HG02884 (cell line): ENCODE measurements around the gene ARHGEF2.
A peak's percentile ranks its signal among the peaks of the same experiment; 100 is the strongest.
"Not testable (repeated sequence)": the region's sequence is repeated elsewhere in the genome, so short reads cannot be mapped to it uniquely, and the experiment has no call there.

Experiments
- ATAC-seq: cut with Tn5 transposase; IDR thresholded peaks from one replicate; pipeline ENCODE4 v1.9.1; 2021; ENCODE audit warnings: mild to moderate bottlenecking, moderate library complexity; ENCODE audit not compliant: unreplicated experiment

Gene ARHGEF2

DNA sequence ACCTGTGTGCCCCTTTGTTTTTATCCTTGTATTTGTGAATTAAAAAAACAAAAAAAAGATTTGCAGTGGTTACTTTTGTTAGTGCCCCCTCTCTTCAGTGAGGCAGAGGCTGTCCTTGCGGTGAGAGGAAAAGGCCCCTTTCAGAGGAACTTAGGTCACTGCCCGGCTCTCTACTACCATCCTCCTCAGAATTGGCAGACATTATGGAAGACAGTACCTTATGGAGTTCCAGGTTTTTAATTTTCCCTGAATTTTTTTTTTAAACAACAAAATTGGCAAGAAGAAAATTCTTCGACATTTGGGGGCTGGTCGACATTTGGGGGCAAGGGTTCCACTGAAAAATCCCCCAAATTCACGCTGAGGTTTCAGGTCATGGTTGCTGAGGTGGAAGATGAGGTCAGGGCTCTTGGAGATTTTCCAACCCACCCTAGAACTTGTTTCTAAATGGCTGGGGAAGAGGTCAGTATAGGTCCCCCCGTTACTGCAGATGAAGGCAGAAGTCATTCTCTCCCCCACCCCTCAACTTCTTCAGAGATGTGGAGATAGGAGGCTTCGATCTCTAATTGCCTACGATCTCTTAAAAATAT, 31.6 kb downstream of the ARHGEF2 start:
- peak; percentile 23 for ATAC-seq

DNA sequence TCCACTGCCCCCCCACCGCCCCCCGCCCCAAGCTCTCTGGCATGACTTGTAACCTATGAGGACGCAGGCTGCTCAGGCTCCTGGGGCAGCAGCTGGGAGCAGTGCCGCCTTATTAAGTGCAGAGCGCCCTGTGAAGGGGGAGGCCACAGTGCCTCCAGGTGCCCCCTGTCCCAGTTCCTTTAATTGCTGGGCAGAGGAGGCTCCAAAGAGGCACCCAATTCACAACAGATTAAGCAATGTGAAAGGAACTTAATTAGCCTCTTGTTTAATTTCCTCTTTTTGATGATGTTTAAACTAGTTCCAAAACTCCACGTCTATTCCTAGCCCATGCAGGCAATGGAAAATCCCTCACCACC, 33.9 kb downstream of the ARHGEF2 start:
- no peak for ATAC-seq

GRCh38 chr1:155942578-155943141, 35.7 kb downstream of the ARHGEF2 start:
- no peak for ATAC-seq

DNA sequence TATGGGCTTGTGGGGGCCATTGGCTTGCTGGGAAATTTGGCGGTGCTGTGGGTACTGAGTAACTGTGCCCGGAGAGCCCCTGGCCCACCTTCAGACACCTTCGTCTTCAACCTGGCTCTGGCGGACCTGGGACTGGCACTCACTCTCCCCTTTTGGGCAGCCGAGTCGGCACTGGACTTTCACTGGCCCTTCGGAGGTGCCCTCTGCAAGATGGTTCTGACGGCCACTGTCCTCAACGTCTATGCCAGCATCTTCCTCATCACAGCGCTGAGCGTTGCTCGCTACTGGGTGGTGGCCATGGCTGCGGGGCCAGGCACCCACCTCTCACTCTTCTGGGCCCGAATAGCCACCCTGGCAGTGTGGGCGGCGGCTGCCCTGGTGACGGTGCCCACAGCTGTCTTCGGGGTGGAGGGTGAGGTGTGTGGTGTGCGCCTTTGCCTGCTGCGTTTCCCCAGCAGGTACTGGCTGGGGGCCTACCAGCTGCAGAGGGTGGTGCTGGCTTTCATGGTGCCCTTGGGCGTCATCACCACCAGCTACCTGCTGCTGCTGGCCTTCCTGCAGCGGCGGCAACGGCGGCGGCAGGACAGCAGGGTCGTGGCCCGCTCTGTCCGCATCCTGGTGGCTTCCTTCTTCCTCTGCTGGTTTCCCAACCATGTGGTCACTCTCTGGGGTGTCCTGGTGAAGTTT, 36.4 kb downstream of the ARHGEF2 start:
- no peak for ATAC-seq

DNA sequence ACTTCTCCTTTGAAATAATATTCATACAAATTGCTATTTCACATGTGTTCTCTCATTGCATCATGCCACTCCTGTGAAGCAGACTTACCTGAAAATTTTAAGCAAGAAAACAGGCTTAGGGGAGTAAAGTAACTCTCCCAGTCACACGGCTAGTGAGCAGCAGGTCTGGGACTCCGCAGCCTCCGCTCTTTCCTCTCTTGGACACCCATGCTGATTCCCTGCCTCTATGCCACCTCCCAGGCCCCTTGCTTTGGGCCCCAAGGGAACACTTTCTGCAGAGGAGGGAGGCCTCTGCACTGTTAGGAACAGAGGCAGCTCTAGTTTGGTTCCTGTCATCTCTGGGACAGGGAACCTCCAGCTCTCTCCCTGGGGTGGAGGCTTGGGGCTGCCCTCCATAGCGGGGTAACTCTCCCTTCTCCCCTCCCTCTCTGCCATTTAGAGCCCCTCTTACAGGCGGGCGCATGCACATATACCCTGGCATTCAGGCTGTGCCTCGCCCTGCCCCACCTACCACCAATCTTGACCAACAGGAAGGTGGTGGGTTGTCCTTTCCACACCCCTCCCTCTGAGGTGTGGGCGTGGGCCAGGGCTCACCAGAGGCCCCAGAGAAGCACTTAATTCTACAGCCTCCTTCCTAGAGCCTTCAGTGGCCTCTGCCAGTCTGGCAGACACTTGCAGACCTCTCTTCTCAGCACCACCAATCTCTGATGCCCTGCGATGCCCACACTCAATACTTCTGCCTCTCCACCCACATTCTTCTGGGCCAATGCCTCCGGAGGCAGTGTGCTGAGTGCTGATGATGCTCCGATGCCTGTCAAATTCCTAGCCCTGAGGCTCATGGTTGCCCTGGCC, 37.1 kb downstream of the ARHGEF2 start, which contains the start of gene RXFP4:
Gene RXFP4, plus strand, starts transcription at position 646 of the 852 bp plus-strand sequence. Its CDS starts 72 bp downstream, at position 718.
- no peak for ATAC-seq

GRCh38 chr1:155940482-155940992, 37.8 kb downstream of the ARHGEF2 start:
- ATAC-seq = no peak

DNA sequence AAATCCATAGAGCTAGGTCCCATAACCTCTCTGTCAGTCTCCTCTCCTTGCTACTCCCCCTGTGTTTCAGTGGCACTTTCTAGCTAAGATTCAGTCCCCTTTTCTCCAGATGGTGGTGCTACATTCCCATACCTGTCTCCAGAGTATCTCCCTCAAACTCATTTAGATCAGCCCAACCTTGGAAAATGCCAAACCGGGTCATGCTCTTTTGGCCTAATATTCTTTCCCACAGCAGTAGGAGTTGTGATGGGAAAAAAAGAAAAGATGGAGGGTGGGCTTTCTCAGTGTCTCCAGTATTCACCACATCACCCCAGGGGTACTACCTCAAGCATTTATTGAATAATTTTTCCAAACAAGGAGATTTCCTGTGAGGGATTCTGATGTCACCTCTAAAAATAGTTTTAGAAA, 40.1 kb downstream of the ARHGEF2 start:
- no peak for ATAC-seq

GRCh38 chr1:155934936-155935590, 43.3 kb downstream of the ARHGEF2 start:
- no peak for ATAC-seq

- ATAC-seq = peak; percentile 84
Measured at GRCh38 chr1:155934097-155934935, 44.0 kb downstream of the ARHGEF2 start, which contains the start of gene KHDC4. Gene KHDC4 (minus strand): TSS chr1:155934413. CDS start chr1:155934373, 40 bp downstream.

DNA sequence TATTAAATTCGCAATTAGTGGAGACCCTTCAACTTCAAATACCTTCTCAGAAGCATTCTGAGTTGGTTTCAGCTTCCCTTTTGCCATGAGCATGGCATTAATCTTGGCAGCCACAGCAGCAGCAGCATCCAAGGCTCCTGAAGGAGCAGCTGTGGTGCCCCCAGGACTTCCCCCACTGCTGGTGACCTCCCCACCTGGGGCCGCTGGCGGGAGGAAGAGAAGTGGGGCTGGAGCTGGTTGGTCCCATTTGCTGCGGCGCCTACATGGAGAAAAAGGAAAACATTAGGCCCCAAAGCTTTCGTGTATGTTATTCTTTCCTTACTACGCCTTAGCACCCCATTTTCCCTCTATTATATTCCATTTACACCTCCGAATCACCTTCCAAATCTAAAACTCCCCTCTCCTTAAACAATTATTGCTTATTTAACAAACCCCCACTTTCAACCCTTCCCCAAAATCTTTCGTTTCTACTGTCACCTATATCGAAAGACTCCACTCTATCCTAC, 44.7 kb downstream of the ARHGEF2 start:
- ATAC-seq = no peak

GRCh38 chr1:155932487-155932886, 45.9 kb downstream of the ARHGEF2 start:
- ATAC-seq = no peak

GRCh38 chr1:155932081-155932480, 46.3 kb downstream of the ARHGEF2 start:
- no peak for ATAC-seq

DNA sequence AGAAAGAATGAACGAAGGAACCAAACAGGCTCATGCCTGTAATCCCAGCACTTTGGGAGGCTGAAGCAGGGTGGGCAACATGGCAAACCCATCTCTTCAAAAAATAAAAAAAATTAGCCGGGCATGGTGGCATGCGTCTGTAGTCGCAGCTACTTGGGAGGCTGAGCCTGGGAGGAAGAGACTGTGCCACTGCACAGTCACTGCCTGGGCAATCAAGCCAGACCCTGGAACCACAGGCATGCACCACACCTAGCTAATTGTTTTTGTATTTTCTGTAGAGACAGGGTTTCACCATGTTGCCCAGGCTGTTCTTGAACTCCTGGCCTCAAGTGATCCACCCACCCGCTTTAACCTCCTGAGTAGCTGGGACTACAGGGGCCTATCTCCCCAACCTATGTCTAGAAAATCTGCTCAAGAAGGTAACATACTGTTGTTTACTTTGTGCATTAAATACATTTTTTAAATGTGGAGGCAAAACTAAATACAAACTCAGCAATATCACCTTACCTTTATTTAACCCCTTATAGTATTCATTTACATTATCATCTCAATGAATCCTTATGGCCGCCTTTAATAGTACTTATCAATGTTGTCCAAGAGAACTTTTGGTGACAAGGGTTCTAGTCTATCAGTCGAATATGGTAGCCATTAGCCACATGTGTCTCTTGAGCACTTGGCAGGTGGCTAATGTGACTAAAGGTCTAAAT, 46.9 kb downstream of the ARHGEF2 start:
- no peak for ATAC-seq

DNA sequence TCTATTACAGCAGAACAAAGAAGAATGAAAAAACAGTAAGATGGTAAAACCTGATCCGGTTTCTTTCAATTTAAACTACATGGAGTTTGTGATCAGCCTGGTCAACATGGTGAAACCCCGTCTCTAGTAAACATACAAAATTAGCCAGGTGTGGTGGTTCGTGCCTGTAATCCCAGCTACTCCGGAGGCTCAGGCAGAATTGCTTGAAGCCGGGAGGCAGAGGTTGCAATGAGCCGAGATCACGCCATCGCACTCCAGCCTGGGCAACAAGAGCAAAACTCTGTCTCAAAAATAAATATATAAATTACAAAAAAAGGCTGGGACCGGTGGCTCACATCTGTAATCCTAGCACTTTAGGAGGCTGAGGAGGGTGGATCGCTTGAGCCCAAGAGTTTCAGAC, 47.6 kb downstream of the ARHGEF2 start:
- not testable (repeated sequence) for ATAC-seq

GRCh38 chr1:155929057-155929456, 49.3 kb downstream of the ARHGEF2 start:
- ATAC-seq = no peak

- ATAC-seq = no peak
Measured at GRCh38 chr1:155925506-155925905, 52.8 kb downstream of the ARHGEF2 start.

DNA sequence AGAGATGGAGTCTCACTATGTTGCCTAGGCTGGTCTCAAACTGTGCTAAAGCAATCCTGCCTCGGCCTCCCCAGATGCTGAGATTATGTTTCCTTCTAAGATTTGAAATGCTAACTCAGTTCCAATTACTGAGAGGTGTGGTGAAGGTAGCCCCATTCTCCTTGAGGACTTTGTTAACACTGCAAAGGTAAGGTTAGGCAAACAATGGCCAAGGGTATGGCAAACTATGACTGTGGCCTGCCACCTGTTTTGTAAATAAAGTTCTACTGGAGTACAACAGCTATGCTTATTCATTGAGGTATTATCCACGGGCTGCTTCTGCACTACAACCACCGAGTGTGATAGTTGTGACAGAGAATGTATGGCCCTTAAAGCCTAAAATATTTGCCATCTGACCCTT, 57.6 kb downstream of the ARHGEF2 start:
- ATAC-seq = no peak

GRCh38 chr1:155919801-155920200, 58.5 kb downstream of the ARHGEF2 start:
- ATAC-seq = no peak

DNA sequence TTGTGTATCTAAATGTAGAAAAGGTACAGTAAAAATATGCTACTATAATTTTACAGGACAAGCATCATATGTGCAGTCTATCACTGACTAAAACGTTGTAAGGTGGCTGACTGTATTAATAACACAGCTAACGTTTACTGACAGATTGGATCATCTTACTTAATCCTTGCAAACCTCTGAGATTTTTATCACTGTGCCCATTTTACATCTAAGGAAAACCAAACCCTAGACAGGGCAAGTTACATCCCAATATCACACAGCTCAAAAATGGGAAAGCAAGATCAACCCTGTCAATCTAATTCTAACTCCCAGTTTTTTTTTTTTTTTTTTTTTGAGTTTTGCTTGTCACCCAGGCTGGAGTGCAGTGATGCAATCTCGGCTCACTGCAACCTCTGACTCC, 59.7 kb downstream of the ARHGEF2 start:
- ATAC-seq = no peak
